Astrocyte (in vitro differentiated cells and primary cell): ENCODE data around the gene GLIPR1L1.

Source experiments
- CTCF ChIP-seq: IDR thresholded peaks from 2 replicates; pipeline ENCODE4 v1.5.1; 2011; ENCODE audit warnings: low read depth, mild to moderate bottlenecking, inconsistent platforms, low read length, moderate library complexity; ENCODE audit not compliant: insufficient read depth
- EZH2 ChIP-seq: IDR thresholded peaks from 2 replicates; pipeline ENCODE4 v1.6.1; 2012; ENCODE audit warnings: mild to moderate bottlenecking, low read length, inconsistent platforms; ENCODE audit not compliant: insufficient read depth

DNA sequence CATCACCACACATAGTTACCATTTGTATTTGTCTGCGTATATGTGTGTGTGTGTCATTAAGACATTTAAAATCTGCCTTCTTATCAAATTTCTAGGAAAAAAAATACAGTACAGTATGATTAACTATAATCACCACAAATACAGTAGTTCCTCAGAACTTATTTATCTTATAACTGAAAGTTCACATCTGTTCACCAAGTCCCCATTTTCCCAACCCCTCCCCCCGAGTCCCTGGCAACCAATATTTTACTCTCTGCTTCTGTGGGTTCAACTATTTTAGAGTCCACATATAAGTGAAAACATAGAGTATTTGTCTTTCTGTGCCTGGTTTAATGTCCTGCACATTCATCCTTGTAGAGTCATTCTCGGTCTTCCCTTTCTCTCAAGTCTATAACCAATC is 16.7 kb upstream of the GLIPR1L1 start:
- TF ChIP-seq CTCF (no peak), EZH2 (no peak)
